ENCODE data around the gene GCG. TPM values are rescaled to one million over a fixed set of nuclear protein-coding genes. Genes with fewer than 3 reads are reported as not detected.

Gene GCG
- total RNA-seq, 1 donor from 2014 or later, result not detected

- DNase-seq (ENCODE audit: low read depth) (no peak), FAIRE-seq (no peak)
- Histone ChIP-seq H3K36me3 (ENCODE audit: control insufficient read depth, insufficient read depth, low read length) (no peaks in the 10 kb centered on the region), H3K27me3 (ENCODE audit: control insufficient read depth, insufficient read depth, low read length) (peaks cover 2% of the 10 kb centered on the region), H3K4me3 (ENCODE audit: low read depth, low read length) (no peak overlapping the region)
- TF ChIP-seq, protein P1, sequence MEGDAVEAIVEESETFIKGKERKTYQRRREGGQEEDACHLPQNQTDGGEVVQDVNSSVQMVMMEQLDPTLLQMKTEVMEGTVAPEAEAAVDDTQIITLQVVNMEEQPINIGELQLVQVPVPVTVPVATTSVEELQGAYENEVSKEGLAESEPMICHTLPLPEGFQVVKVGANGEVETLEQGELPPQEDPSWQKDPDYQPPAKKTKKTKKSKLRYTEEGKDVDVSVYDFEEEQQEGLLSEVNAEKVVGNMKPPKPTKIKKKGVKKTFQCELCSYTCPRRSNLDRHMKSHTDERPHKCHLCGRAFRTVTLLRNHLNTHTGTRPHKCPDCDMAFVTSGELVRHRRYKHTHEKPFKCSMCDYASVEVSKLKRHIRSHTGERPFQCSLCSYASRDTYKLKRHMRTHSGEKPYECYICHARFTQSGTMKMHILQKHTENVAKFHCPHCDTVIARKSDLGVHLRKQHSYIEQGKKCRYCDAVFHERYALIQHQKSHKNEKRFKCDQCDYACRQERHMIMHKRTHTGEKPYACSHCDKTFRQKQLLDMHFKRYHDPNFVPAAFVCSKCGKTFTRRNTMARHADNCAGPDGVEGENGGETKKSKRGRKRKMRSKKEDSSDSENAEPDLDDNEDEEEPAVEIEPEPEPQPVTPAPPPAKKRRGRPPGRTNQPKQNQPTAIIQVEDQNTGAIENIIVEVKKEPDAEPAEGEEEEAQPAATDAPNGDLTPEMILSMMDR (IDR thresholded peaks at IDR 0.05; ENCODE audit: insufficient read depth, low read length, severe bottlenecking), result no peak
Measured at GRCh38 chr2:162188451-162188850, 36.4 kb upstream of the GCG start.

DNA sequence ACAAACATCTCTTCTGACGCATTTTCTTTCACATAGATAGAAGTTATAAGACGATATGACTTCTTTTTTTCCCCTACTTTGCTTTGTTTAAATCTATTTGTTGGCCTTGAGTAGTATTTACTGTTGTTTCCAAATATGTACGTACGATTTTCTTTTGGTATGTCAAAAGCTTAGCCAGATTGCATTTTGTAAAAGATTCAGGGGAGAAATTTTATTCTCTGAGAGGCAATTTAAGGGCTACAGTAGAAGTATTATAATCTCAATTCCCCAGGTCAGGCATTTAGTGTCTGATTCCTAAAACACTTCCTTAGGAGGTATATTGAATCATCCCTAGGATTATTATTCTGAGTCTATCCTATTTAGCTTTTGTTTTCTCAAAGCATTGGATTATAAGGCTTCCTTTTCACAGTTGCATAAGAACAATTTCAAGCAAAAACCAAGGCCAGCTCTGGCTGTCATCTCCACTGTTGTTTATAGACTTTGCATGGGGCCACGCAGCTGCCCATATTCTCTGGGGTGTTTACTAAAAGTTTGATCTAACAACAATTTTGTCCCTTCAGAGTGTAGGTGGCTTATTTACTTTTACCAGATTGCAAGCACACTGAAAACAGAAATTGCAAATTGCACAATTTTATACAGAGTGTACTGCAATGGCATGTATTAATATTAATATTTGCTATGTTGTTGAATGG, 33.6 kb upstream of the GCG start:
- DNase-seq (ENCODE audit: low read depth) (no peak), FAIRE-seq (no peak)
- Histone ChIP-seq H3K36me3 (ENCODE audit: control insufficient read depth, insufficient read depth, low read length) (no peaks in the 10 kb centered on the region), H3K27me3 (ENCODE audit: control insufficient read depth, insufficient read depth, low read length) (no peaks in the 10 kb centered on the region), H3K4me3 (ENCODE audit: low read depth, low read length) (no peak overlapping the region)
- TF ChIP-seq, protein P1 (IDR thresholded peaks at IDR 0.05; ENCODE audit: insufficient read depth, low read length, severe bottlenecking), result no peak

GRCh38 chr2:162184821-162185450, 32.9 kb upstream of the GCG start:
- TF ChIP-seq, protein P1 (IDR thresholded peaks at IDR 0.05; ENCODE audit: insufficient read depth, low read length, severe bottlenecking), result no peak
- no peak for DNase-seq (ENCODE audit: low read depth)
- no peak for FAIRE-seq
- Histone ChIP-seq H3K36me3 (ENCODE audit: control insufficient read depth, insufficient read depth, low read length) (no peaks in the 10 kb centered on the region), H3K27me3 (ENCODE audit: control insufficient read depth, insufficient read depth, low read length) (no peaks in the 10 kb centered on the region), H3K4me3 (ENCODE audit: low read depth, low read length) (no peak overlapping the region)

DNA sequence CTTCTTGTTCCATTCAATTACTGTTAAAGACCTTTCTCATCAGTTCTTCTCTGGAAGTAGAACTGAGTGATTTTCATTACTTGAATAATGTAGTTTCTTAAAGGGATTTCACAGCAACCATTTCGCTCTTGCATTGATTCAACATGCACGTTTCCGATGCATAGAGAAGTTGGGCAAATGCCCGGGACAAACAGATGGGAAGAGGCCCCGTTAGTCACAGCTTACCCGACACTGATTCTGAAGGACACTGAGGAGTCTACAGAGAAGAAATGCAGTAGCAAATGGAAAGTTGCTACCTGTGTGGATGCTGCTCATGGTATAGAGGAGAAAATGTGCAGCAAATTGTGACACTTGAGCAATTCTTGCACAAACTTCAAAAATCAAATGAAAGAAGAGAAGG, 32.3 kb upstream of the GCG start:
- Histone ChIP-seq H3K4me3 (ENCODE audit: low read depth, low read length) (no peak overlapping the region), H3K36me3 (ENCODE audit: control insufficient read depth, insufficient read depth, low read length) (no peaks in the 10 kb centered on the region), H3K27me3 (ENCODE audit: control insufficient read depth, insufficient read depth, low read length) (no peaks in the 10 kb centered on the region)
- FAIRE-seq, result no peak
- DNase-seq (ENCODE audit: low read depth), result no peak
- TF ChIP-seq, protein P1 (IDR thresholded peaks at IDR 0.05; ENCODE audit: insufficient read depth, low read length, severe bottlenecking), result no peak

- TF ChIP-seq, protein P1 (IDR thresholded peaks at IDR 0.05; ENCODE audit: insufficient read depth, low read length, severe bottlenecking), result no peak
- DNase-seq (ENCODE audit: low read depth) (no peak), FAIRE-seq (no peak)
- no peak overlapping the region for H3K4me3 ChIP-seq (ENCODE audit: low read depth, low read length)
- no peaks in the 10 kb centered on the region for H3K36me3 ChIP-seq (ENCODE audit: control insufficient read depth, insufficient read depth, low read length)
- H3K27me3 ChIP-seq (ENCODE audit: control insufficient read depth, insufficient read depth, low read length), result no peaks in the 10 kb centered on the region
Measured at GRCh38 chr2:162182395-162182794, 30.3 kb upstream of the GCG start.

All from bronchial epithelial cell (primary cell).